Fibroblast of mammary gland (primary cell): ENCODE results near the gene SNU13.
"Not testable (repeated sequence)": the region's sequence is repeated elsewhere in the genome, so short reads cannot be mapped to it uniquely, and the experiment has no call there.

Experiments used
- DNase-seq: peaks from one replicate; pipeline ENCODE4 v3.0.0-alpha.2; 2010; ENCODE audit warnings: low read depth
- H3K4me3 ChIP-seq: 2 replicates; pipeline ENCODE4 v1.5.1; 2011; ENCODE audit warnings: low read depth, mild to moderate bottlenecking, low read length, moderate library complexity; ENCODE audit not compliant: control insufficient read depth
- TF ChIP-seq, protein P1 (sequence below): conservative IDR thresholded peaks from 2 replicates; pipeline ENCODE4 v1.5.1; 2011; ENCODE audit warnings: low read depth, low read length, inconsistent platforms; ENCODE audit not compliant: control insufficient read depth, insufficient read depth

SNU13 gene

DNA sequence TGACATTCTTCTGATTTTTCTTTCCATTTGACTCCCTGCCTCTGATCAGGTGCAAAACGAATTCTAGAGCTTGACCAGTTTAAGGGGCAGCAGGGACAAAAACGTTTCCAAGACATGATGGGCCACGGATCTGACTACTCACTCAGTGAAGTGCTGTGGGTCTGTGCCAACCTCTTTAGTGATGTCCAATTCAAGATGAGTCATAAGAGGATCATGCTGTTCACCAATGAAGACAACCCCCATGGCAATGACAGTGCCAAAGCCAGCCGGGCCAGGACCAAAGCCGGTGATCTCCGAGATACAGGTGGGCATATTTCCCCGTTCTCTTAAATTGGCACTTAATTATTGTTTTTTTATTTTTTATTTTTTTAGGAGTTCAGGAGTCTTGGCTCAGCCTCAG lies 52.2 kb downstream of the SNU13 start:
- peak; percentile 73 for DNase-seq
- TF ChIP-seq, protein P1, sequence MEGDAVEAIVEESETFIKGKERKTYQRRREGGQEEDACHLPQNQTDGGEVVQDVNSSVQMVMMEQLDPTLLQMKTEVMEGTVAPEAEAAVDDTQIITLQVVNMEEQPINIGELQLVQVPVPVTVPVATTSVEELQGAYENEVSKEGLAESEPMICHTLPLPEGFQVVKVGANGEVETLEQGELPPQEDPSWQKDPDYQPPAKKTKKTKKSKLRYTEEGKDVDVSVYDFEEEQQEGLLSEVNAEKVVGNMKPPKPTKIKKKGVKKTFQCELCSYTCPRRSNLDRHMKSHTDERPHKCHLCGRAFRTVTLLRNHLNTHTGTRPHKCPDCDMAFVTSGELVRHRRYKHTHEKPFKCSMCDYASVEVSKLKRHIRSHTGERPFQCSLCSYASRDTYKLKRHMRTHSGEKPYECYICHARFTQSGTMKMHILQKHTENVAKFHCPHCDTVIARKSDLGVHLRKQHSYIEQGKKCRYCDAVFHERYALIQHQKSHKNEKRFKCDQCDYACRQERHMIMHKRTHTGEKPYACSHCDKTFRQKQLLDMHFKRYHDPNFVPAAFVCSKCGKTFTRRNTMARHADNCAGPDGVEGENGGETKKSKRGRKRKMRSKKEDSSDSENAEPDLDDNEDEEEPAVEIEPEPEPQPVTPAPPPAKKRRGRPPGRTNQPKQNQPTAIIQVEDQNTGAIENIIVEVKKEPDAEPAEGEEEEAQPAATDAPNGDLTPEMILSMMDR = no peak

DNA sequence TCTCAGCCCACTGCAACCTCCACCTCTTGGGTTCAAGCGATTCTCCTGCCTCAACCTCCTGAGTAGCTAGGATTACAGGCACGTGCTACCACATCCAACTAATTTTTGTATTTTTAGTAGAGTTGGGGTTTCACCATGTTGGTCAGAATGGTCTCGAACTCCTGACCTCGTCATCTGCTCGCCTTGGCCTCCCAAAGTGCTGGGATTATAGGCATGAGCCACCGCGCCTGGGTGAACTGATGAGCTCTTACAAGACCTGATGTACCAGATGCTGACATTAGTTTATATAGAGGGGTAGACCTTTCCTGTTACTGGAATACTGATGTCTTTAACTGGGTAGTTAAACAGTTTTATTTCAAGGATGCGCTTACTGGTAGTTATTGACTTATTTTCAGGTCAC lies 54.1 kb downstream of the SNU13 start:
- not testable (repeated sequence) for DNase-seq, H3K4me3 ChIP-seq

More for the DNA sequence above, 52.2 kb downstream of the SNU13 start:
- no peak overlapping the region for H3K4me3 ChIP-seq

DNA sequence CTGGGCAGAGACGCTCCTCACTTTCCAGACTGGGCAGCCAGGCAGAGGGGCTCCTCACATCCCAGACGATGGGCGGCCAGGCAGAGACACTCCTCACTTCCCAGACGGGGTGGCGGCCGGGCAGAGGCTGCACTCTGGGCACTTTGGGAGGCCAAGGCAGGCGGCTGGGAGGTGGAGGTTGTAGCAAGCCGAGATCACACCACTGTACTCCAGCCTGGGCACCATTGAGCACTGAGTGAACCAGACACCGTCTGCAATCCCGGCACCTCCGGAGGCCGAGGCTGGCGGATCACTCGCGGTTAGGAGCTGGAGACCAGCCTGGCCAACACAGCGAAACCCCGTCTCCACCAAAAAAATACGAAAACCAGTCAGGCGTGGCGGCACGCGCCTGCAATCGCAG lies 57.1 kb downstream of the SNU13 start:
- not testable (repeated sequence) for H3K4me3 ChIP-seq, DNase-seq

DNA sequence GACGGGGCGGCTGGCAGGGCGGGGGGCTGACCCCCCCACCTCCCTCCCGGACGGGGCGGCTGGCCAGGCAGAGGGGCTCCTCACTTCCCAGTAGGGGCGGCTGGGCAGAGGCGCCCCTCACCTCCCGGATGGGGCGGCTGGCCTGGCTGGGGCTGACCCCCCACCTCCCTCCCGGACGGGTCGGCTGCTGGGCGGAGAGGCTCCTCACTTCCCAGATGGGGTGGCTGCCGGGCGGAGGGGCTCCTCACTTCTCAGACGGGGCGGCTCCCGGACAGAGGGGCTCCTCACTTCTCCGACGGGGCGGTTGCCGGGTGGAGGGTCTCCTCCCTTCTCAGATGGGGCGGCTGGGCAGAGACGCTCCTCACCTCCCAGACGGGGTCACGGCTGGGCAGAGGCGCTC lies 57.6 kb downstream of the SNU13 start:
- DNase-seq, H3K4me3 ChIP-seq: not testable (repeated sequence)

DNA sequence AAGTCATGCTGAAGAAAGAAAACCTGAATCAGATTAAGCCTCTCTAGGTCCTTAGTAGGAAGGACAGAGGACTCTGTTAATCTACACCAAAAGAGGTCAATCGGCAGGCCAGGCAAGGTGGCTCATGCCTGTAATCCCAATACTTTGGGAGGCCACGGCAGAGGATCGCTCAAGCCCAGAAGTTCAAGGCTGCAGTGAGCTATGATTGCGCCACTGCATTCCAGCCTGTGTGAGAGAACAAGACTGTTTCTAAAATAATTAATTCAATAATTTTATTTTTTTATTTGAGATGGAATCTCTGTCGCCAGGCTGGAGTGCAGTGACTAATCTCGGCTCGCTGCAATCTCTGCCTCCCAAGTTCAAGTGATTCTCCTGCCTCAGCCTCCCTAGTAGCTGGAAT lies 63.1 kb downstream of the SNU13 start:
- TF ChIP-seq, protein P1 = no peak

More for the DNA sequence above, 63.1 kb downstream of the SNU13 start:
- H3K4me3 ChIP-seq = no peak overlapping the region
- no peak for DNase-seq
